Sigmoid colon (tissue), 3 donors: ENCODE measurements around the gene TP53BP2.

Source experiments
- POLR2A ChIP-seq, 2 donors: fragments of 450-650 bp; IDR thresholded peaks; one replicate each; pipeline ENCODE4 v1.6.1; 2016; ENCODE audit warnings: antibody characterized with exemption in 2 of 2, mild to moderate bottlenecking in 2 of 2, moderate library complexity in 2 of 2
- TF ChIP-seq, protein P1 (sequence below), 4 experiments: fragments of 450-650 bp in 3 of 4; fragments of 200-600 bp in 1 of 4; IDR thresholded peaks; one replicate each; pipeline ENCODE4 v1.5.1; 2016 to 2019; ENCODE audit warnings: antibody characterized with exemption in 4 of 4, mild to moderate bottlenecking in 3 of 4, moderate library complexity in 2 of 4

DNA sequence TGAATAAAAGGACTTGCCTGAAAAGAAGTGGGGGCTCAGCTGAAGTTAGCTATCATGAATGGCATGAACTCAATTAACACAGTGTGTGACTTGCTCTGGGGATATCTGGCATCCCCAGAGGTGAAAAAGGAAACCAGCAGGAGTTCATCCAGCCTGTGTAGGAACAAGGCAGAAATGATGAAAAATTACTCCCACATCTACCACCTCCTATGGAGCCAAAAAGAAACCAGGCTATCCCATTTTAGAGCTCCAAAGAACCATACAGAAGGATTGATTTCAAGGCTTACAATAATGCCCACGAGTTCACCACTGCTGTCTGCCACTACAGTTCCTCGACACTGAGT lies 25.3 kb downstream of the TP53BP2 start:
- TF ChIP-seq POLR2A (IDR thresholded peaks at IDR 0.05) = no peak
- TF ChIP-seq, protein P1, sequence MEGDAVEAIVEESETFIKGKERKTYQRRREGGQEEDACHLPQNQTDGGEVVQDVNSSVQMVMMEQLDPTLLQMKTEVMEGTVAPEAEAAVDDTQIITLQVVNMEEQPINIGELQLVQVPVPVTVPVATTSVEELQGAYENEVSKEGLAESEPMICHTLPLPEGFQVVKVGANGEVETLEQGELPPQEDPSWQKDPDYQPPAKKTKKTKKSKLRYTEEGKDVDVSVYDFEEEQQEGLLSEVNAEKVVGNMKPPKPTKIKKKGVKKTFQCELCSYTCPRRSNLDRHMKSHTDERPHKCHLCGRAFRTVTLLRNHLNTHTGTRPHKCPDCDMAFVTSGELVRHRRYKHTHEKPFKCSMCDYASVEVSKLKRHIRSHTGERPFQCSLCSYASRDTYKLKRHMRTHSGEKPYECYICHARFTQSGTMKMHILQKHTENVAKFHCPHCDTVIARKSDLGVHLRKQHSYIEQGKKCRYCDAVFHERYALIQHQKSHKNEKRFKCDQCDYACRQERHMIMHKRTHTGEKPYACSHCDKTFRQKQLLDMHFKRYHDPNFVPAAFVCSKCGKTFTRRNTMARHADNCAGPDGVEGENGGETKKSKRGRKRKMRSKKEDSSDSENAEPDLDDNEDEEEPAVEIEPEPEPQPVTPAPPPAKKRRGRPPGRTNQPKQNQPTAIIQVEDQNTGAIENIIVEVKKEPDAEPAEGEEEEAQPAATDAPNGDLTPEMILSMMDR (IDR thresholded peaks at IDR 0.05) = no peak
